Measurements from ENCODE around the gene B4GALNT3.

Gene B4GALNT3

DNA sequence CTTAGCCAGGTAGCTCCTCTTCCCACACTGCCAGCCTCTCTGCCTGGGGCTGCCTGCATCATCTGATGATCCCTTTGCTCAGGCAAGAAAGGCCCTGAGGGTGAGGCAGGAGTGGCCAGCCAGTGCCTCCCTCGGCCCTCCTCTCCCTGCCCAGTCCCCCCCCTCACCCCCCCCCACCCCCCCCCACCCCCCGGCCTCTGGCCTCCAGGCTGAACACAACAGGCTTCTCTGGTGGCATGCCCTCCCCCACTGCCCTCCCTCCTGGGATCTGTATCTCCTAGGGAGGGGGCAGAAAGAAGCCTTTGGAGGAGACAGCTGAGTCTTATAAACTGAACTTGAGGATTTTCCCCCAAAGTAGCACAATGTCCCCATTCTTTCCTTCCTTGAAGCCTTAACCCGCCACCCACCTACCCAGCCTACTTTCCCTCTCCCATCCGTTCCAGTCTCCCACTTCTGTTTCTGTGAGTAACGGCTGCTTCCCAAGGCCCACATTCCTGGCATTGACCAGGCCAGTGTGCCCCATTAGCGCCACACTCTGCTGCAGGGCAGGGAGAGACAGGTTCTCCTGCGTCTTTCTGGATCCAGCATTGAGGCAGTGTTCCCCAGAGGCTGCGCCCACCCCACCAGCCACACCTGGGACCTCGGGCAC is 82.1 kb downstream of the B4GALNT3 start:
- no peak for DNase-seq

DNA sequence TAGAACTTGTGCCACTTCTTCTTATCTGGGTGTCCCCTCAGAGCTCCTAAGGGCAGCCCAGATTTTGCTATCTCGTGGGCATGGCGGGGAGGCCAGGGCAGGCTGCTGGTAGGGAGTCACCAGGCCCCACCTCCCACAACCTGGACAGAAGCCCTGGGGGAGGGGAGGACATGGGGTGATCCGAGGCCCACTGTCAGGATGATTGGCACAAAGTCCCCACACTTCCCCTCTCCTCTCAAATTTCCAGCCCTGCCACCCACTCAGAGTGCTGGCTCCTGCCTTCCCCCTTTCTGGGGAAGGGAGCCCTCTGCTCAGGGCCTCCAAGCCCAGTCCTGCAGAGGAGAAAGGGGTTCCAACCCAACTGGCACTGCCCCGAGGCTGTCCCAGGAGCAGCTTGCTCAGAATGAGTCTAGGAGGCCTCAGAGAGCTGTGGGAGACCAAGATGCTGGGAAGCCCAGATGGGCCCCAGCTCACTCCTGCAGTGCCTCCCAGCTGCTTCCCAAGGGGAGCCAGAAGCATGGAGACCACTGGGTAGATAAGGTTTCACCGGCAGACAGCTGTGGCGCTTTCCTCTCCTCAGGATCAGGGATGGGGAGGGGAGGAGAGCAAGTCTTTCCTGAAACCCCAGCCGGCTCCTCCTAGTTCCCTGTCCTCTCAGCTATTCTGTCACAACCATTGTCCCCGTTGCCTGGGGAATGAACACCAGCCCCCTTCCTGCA is 82.8 kb downstream of the B4GALNT3 start:
- peak; percentile 68 for DNase-seq

DNA sequence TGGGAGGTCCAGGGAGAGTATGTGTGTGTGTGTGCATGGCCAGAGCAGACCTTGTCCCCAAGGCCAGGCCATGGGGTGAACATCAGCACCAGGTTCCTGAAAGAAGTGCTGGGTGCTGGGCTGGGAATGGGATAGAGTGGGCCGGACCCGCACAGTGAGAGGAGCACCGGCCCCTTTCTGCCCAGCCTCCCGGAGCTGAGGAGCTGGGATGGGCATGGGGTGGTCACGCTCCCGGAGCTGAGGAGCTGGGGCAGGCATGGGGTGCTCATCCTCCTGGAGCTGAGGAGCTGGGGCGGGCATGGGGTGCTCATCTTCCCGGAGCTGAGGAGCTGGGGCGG is 83.3 kb downstream of the B4GALNT3 start:
- no peak for DNase-seq

DNA sequence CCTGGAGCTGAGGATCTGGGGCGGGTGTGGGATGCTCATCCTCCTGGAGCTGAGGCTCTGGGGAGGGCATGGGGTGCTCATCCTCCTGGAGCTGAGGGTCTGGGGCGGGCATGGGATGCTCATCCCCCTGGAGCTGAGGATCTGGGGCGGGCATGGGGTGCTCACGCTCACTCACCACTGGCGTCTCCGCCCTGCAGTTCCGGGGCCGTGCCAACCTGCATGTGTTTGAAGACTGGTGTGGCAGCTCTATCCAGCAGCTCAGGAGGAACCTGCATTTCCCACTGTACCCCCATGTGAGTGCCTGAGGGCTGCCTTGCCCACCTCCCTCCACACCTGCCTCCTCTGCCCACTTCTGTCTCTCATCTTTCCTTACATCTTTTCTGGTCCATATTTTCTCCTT is 84.4 kb downstream of the B4GALNT3 start:
- no peak for DNase-seq

DNA sequence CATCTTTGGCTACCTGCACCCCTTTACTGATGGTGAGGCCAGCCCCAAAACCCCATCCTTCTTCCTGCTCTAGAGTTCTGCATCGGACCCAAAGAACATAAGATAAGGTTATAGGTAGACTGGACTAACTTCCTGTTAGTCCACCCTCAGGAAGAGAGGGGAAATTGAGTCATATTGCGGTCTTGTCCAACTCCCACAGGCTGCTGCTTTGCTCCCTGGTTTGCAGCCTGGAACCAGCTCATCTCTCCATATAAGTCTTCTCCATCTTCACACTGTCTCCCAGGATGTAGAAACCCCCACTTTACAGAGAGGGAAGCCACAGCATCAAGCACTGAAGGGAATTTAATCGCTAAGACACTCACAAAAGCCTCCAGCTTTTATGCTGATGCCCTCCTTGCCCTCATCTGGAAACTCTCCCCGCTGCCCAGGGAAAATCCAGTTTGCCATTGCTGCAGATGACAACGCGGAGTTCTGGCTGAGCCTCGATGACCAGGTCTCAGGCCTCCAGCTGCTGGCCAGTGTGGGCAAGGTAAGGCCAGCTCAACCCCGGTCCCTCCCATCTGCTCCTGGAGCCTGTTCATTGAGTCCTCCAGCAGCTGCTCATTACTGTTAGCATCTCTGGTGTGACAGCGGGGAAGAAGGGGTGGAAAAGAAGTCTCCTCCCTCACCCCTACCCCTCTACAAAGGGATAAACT is 85.3 kb downstream of the B4GALNT3 start:
- DNase-seq: no peak

DNA sequence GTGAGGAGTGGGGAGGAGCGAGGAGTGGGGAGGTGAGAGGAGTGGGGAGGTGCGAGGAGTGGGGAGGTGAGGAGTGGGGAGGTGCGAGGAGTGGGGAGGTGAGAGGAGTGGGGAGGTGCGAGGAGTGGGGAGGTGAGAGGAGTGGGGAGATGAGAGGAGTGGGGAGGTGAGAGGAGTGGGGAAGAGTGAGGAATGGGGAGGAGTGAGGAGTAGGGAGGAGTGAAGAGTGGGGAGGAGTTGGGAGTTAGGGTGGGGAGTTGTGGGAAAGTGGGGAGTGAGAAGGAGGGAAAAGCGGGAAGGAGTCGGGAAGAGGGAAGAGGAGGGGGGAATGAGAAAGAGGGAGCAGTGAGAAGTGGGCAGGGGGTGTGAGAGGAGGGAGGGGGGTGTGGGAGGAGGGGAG is 86.1 kb downstream of the B4GALNT3 start:
- no peak for DNase-seq

DNA sequence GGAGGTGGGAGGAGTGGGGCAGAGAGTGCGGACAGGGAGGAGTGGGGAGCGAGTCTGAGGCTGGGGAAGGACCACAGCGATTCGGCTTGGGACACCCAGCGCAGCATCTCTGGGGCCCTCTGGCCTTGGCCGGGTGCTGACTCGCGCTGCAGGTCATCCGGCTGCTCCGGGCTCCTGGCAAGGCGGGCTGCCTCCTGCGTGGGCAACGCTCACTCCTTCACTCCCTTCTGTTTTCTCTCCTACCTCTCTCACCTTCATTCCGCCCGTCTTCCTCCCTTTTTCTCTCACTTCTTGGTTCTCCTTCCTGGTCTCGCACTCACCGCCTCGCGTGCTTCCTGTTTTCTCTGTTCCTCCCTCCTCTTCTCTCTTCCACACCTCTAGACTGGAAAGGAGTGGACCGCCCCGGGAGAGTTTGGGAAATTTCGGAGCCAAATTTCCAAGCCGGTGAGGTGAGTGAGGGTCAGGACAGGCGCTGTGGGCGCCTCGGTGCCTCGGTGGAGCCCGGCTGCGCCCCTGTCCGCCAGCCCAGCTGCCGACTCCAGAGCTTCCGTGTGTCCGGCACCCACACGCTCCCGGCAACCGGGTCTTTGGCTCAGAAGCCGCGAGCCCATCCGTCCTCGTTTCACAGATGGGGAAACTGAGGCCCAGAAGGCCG is 86.7 kb downstream of the B4GALNT3 start:
- no peak for DNase-seq

DNA sequence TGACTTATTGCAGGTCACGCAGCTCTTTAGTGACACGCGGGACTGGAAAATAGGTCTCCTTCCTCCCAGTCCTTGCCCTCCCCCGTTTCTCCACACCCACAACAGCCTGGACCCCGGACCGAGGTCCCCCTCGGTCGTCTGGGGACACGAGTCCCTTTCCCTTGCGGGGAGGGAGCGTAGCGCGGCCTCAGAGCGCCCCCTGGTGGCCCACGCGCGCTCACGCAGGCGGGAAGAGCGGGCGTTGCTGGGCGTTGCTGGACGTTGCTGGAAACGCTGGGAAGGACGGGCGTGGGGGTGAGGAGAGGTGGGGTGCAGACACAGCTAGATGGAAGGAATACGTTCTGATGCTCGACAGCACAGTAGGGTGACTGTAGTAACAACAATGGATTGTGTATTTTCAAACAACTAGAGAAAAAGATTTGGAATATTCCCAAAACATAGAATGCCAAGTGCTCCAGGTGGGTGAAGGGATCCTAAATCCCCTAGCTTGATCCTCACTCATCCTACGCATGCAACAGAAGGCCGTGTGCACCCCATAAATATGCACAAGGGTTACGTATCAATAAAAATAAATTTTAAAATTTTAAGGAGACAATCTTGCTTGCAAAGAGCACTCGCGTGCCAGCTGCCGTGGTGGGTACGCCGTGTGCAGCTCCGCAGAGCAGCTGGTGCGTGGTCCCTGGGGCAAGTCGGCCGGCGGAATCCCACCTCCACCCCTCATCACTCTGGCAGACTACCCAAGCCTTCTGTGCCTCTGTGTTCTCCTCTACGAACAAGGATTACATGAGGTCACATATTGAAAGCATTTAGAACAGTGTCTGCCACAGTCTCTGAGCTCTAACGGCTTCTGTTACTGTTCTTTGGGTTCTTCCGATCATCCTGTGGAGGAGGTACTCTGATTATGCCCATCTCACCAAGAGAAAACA is 87.4 kb downstream of the B4GALNT3 start:
- DNase-seq: peak; percentile 74

DNA sequence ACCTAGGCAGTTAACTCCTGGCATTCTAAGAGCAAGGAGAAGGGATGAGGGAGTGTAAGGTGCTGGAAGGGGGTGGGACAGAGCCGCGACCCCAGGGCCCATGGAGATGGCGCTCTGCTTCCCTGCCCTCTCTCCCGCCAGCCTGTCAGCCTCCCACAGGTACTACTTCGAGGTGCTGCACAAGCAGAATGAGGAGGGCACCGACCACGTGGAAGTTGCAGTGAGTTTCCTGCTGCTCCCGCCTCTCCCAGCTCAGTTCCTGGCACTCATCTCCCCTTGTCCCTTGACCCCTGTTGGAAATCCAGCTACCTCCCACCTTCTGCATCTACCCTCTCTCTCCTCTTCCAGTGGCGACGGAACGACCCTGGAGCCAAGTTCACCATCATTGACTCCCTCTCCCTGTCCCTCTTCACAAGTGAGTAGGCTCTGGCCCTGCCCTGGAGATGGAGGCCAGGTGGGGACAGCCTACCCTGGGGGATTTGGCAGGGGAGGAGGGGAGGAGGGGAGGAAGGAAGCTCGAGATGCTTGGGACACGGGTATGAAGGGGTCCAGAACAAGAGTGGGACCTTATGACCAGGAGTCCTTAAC is 88.2 kb downstream of the B4GALNT3 start:
- DNase-seq: no peak

DNA sequence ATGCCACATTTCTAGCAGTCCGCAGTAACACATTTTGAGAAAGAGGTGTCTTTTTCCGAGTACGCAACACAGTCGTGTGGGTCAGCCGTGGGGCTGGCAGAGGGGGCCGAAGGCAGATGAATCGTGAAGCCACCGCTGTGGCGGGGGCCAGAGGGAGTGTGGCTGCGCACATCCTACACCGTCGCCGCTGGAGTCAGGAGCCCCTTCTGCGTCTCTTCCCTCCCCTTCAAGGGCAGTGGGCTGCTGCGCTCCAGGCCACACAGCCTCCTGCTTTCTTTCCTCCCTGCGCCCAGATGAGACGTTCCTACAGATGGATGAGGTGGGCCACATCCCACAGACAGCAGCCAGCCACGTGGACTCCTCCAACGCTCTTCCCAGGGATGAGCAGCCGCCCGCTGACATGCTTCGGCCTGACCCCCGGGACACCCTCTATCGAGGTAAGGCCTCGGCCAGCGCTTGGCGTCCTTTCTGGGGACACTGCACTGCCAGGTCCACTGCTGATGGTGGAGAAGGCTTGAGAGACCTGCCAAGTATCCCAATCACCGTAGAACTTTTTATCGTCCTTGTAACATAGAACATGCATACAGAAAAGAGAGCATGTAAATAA is 89.8 kb downstream of the B4GALNT3 start:
- no peak for DNase-seq

DNA sequence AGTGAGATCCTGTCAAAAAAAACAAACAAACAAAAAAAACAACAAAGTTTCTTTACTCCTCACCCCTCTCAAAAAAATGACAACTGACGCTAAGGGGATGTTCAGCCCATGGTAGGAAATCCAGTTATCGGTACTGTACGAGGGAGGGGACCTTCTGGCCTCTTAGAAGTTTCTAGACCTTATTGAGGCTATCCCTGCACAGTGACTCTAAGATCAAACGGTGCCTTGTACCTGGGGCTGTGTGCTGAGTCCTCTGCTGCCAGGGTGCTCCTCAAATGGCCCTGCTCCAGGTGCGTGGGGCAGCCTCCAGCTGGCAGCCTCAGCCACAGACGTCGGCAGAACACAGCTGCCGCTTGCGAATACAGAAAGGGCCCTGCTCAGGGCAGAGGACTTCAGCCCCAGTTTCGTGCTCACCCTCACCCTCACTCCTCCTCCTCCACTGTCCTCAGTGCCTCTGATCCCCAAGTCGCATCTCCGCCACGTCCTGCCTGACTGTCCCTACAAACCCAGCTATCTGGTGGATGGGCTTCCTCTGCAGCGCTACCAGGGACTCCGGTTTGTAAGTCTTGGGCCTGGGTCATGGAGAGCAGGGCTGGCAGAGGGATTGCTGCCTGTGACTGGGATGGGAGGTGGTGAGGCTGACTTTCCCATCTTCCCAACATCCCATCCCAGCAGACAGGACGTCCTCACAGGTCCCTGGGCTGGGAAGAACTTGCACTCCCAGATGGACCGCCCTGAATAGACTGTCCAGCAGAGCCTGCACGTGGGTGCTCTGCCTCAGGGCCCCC is 90.9 kb downstream of the B4GALNT3 start:
- no peak for DNase-seq

DNA sequence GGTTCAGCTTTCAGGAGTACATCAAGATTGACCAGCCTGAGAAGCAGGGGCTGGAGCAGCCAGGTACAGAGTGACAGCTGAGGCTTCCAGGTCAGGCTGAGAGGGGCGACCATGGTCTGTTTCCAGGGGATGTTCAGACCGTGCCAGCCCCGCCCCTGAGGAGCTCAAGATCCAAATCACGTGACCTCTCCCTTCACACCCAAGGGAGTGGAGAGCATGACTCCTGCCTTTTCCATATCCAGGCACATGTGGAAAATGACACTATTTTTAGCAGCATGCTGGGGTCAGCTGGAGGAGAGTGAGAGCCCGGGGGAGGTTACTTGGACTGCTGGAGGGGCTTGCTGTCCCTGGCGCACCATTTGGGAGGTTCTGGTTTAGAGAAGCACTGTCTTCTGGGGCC is 92.7 kb downstream of the B4GALNT3 start:
- DNase-seq: no peak

DNA sequence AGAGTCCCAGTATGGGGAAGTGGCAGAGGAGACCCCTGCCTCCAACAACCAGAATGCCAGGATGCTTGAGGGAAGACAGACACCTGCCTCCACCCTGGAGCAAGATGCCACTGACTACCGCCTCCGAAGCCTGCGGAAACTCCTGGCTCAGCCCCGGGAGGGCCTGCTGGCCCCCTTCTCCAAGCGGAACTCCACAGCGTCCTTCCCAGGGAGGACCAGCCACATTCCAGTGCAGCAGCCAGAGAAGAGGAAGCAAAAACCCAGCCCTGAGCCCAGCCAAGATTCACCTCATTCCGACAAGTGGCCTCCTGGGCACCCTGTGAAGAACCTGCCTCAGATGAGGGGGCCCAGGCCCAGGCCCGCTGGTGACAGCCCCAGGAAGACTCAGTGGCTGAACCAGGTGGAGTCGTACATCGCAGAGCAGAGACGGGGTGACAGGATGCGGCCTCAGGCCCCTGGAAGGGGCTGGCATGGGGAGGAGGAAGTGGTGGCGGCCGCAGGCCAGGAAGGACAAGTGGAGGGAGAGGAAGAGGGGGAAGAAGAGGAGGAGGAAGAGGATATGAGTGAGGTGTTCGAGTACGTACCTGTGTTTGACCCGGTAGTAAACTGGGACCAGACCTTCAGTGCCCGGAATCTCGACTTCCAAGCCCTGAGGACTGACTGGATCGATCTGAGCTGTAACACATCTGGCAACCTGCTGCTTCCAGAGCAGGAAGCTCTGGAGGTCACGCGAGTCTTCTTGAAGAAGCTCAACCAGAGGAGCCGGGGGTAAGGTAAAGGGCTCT is 93.7 kb downstream of the B4GALNT3 start:
- DNase-seq: no peak

DNA sequence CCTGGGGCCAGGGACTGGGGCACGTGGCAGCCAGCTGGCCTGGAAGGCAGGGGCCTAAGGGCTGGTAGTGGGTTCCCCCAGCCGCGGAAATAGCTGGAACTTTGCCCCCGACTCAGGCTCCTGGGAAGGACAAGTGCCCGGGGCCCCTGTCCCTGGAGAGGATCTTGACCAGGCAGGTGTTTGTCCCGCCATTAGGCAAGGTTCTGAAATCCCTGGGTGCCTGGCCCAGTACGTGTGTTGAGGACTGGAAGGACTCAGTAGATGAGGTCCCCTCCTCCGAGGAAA is 94.2 kb downstream of the B4GALNT3 start:
- no peak for DNase-seq

DNA sequence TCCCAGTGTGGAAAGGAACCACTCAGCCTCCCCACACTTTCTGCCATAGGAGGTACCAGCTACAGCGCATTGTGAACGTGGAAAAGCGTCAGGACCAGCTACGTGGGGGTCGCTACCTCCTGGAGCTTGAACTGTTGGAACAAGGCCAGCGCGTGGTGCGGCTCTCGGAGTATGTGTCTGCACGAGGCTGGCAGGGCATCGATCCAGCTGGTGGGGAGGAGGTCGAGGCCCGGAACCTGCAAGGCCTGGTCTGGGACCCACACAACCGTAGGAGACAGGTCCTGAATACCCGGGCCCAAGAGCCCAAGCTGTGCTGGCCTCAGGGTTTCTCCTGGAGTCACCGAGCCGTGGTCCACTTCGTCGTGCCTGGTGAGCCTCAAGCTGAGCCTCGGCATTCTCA is 96.8 kb downstream of the B4GALNT3 start:
- DNase-seq: no peak

DNA sequence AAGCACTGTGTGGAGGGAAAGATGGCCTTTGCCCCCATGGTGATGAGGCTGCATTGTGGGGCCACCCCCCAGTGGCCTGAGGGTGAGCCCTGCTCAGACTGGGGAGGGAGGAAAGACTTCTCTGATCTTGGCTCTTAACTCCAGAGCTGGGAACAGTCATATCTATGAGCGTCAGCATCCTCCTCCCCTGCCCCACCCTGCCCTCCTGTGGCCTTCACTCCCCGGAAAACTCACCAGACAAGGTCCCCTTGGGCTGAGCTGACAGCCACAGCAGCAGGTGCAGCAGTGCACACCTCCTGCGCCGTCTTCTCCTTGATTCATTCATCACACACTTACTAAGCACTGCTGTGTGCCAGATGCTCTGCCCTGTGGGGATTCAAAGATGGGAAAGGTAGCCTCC is 98.8 kb downstream of the B4GALNT3 start:
- DNase-seq: no peak

DNA sequence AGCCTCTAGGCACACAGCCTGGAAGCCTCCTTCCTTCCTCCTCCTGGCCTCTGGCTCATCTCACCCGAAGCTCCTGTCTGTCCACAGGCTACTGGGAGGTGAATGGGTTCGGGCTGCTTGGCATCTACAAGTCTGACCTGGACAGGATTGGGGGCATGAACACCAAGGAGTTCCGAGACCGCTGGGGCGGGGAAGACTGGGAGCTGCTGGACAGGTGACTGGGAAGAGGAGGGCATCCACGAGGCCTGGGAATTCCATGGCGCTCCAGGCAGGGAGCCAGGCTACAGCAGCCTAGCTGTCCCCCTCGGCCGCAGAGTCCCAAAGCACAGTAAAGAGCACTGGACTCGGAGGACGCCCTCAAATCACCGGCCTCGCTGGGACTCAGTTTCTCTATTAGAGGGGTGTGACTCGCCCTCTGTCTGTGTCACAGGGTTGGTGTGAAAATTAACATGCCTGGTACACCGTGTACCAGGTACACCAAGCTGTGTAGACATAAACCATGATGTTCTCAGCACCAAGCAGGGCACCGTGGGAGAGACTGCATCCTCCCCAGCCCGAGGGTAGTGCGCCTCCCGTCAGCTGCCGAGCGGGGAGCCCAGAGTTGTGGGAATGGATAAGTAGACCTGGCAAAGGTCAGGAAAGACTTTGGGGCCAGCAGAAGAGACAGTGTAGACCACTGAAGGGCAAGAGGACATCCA is 99.6 kb downstream of the B4GALNT3 start:
- DNase-seq: no peak

DNA sequence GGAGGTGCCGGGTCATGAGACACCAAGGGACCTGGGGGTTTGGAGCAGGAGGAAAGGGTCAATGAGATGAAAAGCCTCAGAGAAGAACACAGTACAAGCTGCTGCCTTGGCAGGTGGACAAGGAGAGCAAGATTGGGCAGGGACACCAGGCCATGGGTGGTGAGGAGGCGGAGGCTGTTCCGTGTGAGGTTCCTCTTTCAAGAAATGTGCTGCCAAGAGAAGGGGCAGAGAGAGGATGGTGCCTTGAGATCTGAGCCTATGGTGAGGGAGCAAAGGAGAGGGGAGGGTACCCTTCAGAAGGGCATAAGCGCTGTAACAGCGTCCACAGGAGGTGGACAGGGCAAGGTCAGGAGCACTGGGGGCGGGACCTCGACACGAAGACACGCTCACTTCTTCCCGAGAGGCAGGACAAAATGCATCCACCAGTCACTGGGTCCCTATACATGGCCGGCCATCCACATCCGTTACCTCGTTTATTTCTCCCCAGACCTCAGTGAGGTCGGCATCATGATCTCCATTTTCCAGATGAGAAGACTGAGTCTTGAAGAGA is 100.2 kb downstream of the B4GALNT3 start:
- DNase-seq: no peak

DNA sequence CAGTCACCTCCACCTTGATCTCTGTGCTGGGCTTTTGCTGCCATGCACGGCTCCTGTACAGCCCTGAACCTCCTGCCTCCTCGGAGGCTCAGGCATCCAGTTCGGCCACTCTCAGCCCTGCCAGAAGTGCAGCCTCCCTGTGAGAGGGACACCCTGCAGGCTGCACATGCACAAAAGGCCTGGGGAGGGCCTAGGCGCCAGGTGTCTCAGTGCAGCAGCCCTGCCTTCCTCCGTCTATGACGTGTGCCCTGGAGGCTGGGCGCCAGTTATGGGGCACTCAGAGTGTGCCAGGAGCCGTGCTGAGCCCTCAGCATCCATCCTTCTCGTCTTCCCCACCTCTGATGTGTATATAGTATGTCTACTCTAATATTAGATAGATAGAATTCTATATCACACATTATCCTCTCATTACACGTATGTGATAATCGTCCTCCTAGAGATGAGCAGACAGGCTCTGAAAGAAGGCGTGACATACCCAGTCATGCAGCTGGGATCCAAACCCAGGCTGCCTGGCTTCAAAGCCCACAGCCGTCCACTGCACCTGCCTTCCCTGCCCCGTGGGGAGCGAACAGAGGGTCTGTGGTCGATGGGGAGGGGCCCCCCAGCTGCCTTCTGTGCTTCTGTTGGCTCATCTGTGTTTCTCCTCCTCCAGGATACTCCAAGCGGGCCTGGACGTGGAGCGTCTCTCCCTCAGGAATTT is 101.1 kb downstream of the B4GALNT3 start:
- no peak for DNase-seq

Measured in NCI-H82 (cell line).